NCI-H2196 treated with DMSO at 0.1 percent for 48 hours (cell line): ENCODE measurements around the gene BARX2.

Experiments
- DNase-seq: peaks from one replicate; lab custom pipeline; 2025; ENCODE audit not compliant: unreplicated experiment; lab: John Stamatoyannopoulos, UW

BARX2 gene

GRCh38 chr11:129373489-129373953, 2.1 kb upstream of the BARX2 start:
- DNase-seq: no peak

GRCh38 chr11:129374081-129374992, 1.3 kb upstream of the BARX2 start:
- DNase-seq: no peak

DNA sequence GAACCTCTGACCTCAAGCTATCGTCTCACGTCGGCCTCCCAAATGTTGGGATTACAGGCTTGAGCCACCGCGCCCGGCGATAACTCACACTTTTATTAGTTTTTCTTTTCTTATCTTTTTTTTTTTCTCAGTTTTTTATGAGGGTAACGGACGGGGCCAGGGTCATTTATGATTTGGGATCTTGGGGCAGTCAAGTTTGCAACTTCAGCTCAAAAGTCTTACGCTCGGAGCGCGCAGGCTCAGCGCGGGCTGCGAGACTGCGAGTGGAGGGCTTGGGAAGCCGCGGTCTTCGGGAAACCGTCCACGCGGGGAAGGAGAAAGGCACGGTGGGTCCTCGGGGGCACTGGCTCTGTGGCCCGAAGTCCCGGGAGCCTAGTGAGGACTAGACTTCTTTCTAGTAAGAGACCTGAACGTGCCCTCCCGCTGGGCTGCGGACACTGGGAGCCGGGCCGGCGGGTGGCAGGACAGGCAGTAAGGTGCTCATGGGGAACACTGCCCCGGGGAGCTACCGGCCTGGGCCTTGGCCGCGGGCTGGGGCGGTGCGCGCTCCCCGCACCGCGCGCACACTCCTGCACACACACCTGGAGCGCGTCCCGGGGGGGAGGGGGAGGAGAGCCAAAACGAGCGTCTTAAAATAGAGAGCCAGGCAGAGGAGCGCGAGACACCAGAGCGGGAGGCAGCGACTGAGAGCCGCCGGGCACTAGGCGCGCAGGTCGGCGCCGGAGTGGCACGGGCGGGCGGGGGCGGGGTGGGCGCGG, 476 bp upstream of the BARX2 start:
- DNase-seq: no peak

- DNase-seq: no peak
These were observed 1.2 kb downstream of the BARX2 start for GRCh38 chr11:129376658-129377341.

DNA sequence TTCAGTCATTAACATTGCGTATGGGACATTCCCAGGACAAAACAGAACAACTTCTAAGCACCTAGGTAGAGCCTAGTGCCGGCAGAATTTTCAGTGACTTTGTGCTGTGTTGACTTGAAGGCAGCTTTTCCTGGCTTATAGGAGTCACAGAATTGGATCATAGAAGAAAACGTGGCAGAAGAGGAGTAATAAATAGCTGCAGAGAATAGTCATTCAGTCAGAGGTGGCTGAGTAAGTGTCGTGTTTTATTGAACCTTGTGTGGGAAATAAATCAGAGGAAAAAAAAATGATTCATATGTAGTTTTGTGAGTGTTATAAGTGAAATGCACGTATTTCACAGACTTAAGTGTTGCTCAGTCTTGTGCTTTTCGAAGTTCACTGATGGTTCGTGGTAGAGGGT, 2.1 kb downstream of the BARX2 start:
- no peak for DNase-seq

GRCh38 chr11:129380413-129380812, 4.8 kb downstream of the BARX2 start:
- no peak for DNase-seq

DNA sequence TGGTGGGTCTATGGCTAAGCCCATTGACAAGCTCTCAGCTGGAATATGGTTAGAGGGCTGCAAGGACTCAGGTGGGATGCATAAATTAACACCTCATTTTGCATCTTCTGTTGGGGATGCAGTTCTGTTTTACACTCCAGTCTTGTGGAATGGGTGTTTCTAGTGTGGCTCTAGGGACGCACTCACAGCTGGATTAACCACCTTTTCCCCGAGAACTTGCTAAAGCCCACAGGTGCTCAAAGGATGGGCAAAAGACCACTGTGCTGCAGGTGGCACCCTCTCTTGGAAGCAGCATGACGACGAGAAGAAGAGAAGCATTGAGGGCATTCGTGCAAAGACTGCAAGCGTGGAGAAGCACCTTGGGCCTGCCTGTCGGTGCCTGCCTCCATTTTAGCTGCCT, 6.9 kb downstream of the BARX2 start:
- DNase-seq: no peak

DNA sequence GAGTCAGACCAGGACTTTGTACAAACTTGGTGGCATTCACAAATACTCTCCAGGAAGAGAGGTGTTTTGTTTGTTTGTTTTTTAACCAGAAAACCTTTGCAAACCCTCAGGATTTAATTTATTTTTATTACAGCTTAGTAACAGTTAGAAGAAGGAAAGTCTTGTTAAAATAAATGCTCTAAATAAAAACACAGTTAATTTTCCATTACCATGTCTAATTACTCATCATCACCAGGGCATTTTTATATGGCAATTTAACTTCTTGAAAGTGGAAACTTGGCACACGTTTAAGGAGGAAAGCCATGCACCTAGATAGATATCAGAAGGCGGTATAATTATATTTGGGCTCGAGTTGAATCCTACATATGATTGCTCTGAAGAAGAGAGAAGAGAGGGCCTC, 7.4 kb downstream of the BARX2 start:
- DNase-seq: no peak

- DNase-seq: no peak
These were observed 7.9 kb downstream of the BARX2 start for GRCh38 chr11:129383502-129383901.

DNA sequence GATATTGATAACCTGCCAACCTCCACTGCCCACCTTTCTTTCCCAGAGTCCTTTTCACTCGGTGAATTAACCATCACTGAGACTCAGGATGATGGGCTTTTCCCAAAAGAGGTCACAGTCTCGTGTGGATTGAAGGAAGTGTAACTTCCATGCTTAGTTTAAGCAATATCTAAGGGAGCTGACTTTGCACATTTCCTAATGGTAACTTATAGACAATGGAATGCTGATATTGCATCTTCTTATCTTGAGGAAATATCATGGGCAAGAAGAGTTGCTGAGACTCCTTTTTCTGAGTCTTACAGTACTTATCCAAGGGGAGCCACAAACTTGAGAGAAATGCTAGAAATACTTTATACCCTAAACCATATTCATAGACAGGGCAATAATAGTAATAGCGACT, 8.8 kb downstream of the BARX2 start:
- DNase-seq: no peak

DNA sequence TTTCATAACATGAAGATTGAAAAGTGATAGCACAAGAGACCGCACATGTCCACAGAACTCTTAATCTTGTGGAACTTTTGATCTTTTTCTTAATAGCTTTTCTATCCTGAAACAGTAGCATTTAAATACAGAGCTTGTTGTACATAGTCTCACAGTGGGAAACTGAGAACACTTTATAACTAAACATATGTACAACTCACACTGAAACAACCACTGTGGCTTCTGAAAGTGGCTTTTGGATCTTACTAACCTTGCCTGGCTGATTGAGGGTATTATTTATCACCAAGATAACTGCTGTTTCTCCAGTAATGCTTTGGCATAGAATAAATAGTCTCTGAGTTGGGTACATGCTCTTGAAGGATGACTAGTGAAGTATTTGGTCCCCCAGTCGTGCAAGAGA, 10.2 kb downstream of the BARX2 start:
- no peak for DNase-seq

DNA sequence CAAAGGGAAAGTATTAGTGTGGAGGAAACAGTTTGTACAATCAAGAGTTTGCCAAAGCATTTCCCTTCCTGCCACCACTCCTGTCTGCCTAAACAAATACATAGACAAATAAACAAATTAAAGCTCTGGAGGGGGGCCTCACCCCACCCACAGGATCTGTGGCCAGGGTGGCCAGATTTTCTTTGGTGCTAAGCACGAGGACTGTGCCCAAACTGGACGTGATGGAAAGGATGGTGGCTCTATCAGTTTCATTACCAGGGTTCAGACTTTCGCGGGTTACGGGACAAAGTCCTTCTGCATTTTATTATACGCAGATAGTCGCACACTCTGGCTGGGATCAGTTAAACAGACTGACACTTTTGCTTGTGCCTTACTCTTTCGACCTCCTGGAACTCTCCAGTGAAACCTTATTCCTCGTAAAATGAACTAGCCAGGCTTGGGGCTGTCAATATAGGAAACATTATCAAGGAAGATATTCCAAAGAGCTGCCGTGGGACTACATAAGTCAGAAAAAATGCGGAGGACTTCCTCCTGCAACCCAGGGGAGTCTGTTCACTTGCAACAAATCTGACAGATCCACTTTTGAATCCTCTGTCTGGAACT, 11.2 kb downstream of the BARX2 start:
- no peak for DNase-seq

- DNase-seq: no peak
These were observed 11.8 kb downstream of the BARX2 start for GRCh38 chr11:129387434-129387833.

- no peak for DNase-seq
These were observed 13.2 kb downstream of the BARX2 start for GRCh38 chr11:129388824-129389223.

- DNase-seq: no peak
These were observed 14.7 kb downstream of the BARX2 start for GRCh38 chr11:129390303-129390821.

DNA sequence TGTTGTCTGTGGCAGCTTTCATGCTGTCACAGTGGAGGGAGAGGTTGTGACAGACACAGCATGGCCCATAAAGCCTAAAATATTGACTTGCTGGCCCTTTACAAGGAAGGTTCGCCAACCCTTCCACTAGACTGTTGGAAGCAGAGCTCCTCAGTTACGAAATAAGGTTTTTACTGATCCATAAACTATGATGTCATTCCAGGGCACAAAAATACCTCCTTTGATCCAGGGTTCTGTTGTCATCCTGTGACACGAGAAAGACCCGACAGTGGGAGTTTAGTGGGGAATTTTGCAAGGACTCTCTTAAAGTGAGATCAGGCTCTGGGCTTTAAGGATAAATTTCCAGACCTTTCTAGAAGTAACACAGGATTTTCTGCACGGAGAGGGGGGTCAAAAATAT, 15.7 kb downstream of the BARX2 start:
- DNase-seq: no peak

GRCh38 chr11:129391821-129392220, 16.2 kb downstream of the BARX2 start:
- no peak for DNase-seq

DNA sequence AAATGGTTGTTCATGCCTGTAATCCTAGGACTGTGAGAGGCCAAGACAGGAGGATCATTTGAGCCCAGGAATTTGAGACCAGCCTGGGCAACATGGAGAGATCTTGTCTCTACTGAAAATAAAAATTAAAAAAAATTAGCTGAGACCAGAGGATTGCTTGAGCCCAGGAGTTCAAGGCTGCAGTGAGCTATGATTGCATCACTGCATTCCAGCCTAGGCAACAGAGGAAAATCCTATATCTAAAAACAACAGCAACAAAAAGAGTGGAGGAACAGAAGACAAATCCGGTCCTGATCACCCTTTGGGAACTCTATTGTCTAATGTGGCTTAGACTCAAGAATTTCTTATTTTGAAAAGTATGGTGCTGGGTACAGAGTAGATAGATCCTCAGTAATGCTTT, 17.3 kb downstream of the BARX2 start:
- no peak for DNase-seq

GRCh38 chr11:129394709-129395108, 19.1 kb downstream of the BARX2 start:
- no peak for DNase-seq

GRCh38 chr11:129395432-129395831, 19.8 kb downstream of the BARX2 start:
- no peak for DNase-seq

DNA sequence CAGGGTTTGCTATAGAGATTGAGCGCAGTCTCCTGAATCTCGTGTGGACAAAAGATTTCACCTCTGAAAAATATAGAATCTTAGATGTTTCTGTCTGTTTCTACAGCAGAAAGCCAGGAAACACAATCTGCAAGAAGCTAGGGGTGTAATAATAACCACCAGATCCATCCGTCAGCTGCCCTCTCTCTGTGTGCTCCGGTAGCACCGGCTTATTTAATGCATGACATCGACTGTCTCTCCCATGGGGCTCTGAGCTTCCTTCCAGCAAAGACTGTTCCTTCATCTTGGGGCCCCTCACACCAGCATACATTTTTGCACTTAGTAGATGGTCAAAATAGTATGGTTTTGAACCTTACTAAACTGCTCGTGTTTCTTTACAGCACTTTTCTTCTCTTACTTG, 20.2 kb downstream of the BARX2 start:
- DNase-seq: no peak
